HG02763 (cell line): ENCODE results near the gene RREB1.

Experiments used
- ATAC-seq: cut with Tn5 transposase; IDR thresholded peaks from one replicate; pipeline ENCODE4 v1.9.1; 2021; ENCODE audit warnings: mild to moderate bottlenecking, moderate library complexity; ENCODE audit not compliant: unreplicated experiment

The RREB1 gene

GRCh38 chr6:7216941-7217621, 109.3 kb downstream of the RREB1 start:
- no peak for ATAC-seq

GRCh38 chr6:7218406-7218988, 110.7 kb downstream of the RREB1 start:
- ATAC-seq: no peak

- ATAC-seq: no peak
These were observed 111.5 kb downstream of the RREB1 start for GRCh38 chr6:7219310-7219709.

- ATAC-seq: no peak
These were observed 114.4 kb downstream of the RREB1 start for GRCh38 chr6:7222197-7222596.

- no peak for ATAC-seq
These were observed 117.0 kb downstream of the RREB1 start for GRCh38 chr6:7224731-7225130.

GRCh38 chr6:7228662-7229375, 121.1 kb downstream of the RREB1 start:
- no peak for ATAC-seq

- ATAC-seq: no peak
These were observed 121.9 kb downstream of the RREB1 start for GRCh38 chr6:7229376-7230326.

- no peak for ATAC-seq
These were observed 122.5 kb downstream of the RREB1 start for GRCh38 chr6:7230327-7230691.

- ATAC-seq: no peak
These were observed 123.4 kb downstream of the RREB1 start for GRCh38 chr6:7230956-7231713.

GRCh38 chr6:7232351-7232750, 124.6 kb downstream of the RREB1 start:
- no peak for ATAC-seq

- no peak for ATAC-seq
These were observed 126.8 kb downstream of the RREB1 start for GRCh38 chr6:7234547-7234946.

GRCh38 chr6:7235712-7236305, 128.0 kb downstream of the RREB1 start:
- no peak for ATAC-seq

GRCh38 chr6:7236306-7237209, 128.8 kb downstream of the RREB1 start:
- ATAC-seq: peak; percentile 56

- no peak for ATAC-seq
These were observed 130.0 kb downstream of the RREB1 start for GRCh38 chr6:7237653-7238188.

GRCh38 chr6:7238526-7238899, 130.8 kb downstream of the RREB1 start:
- ATAC-seq: no peak

GRCh38 chr6:7238900-7239589, 131.3 kb downstream of the RREB1 start:
- ATAC-seq: peak; percentile 45

GRCh38 chr6:7239590-7239948, 131.8 kb downstream of the RREB1 start:
- ATAC-seq: no peak

- ATAC-seq: no peak
These were observed 132.6 kb downstream of the RREB1 start for GRCh38 chr6:7240351-7240750.
